Measurements from ENCODE around the gene ESF1. TPM values are rescaled to one million over a fixed set of nuclear protein-coding genes. Genes with fewer than 3 reads are reported as not detected.

The ESF1 gene
- total RNA-seq, 4 donors from 2014 or later: 4.7 to 21.9 (median 11.2) TPM

DNA sequence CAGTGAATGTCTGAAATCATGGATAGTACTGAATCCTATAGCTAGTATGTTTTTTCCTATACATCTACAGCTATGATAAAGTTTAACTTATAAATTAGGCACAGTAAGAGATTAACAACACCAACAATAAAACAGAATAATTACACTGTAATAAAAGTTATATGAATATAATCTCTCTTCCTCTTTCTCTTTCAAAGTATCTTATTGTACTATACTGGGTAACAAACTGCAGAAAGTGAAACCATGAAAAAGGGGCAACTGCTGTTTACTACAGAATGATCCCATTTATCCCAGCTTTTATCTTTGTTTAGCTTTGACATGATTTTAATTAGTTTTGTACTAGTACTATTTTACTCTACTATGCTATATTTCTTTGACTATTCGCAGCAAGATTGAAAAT is 25.8 kb downstream of the ESF1 start:
- no peak for TF ChIP-seq POLR2A (IDR thresholded peaks at IDR 0.05)
- TF ChIP-seq, protein P1, sequence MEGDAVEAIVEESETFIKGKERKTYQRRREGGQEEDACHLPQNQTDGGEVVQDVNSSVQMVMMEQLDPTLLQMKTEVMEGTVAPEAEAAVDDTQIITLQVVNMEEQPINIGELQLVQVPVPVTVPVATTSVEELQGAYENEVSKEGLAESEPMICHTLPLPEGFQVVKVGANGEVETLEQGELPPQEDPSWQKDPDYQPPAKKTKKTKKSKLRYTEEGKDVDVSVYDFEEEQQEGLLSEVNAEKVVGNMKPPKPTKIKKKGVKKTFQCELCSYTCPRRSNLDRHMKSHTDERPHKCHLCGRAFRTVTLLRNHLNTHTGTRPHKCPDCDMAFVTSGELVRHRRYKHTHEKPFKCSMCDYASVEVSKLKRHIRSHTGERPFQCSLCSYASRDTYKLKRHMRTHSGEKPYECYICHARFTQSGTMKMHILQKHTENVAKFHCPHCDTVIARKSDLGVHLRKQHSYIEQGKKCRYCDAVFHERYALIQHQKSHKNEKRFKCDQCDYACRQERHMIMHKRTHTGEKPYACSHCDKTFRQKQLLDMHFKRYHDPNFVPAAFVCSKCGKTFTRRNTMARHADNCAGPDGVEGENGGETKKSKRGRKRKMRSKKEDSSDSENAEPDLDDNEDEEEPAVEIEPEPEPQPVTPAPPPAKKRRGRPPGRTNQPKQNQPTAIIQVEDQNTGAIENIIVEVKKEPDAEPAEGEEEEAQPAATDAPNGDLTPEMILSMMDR (IDR thresholded peaks at IDR 0.05): no peak
- Histone ChIP-seq H3K4me1 (no peaks in the 10 kb centered on the region), H3K4me3 (no peak overlapping the region), H3K27me3 (no peaks in the 10 kb centered on the region), H3K27ac (no peak overlapping the region), H3K9me3 (no peaks in the 10 kb centered on the region), H3K36me3 (peaks cover 0 to 87% (median 0%) of the 10 kb centered on the region in 3 donors)
- DNase-seq: no peak
- intact Hi-C loops (cut with DNase I): no loop called here
- WGBS, 2 donors: 95 to 100% methylated on average over 1 of the region's 1 CpG

DNA sequence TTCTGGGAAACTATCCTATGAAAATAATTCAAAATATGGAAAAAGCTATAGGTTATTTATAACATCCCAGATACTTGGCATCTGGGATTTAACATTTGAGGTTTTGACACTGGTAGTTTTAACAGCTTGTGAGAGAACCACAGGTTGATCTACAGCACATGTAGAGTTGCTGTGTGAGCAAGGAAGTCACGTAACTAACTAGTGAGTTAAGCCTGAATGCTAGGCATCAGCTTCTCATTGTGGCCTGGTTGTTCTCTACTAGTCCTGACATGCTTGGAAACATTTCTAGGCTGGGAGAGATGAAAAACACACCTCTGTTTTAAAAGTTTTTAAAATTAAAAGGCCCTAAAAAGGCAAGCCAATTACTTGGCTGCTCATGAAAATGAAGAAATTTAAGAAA is 28.2 kb downstream of the ESF1 start:
- H3K27me3 ChIP-seq: no peaks in the 10 kb centered on the region
- WGBS, 2 donors: 69 to 75% methylated on average over 1 of the region's 1 CpG
- no peaks in the 10 kb centered on the region for H3K9me3 ChIP-seq
- TF ChIP-seq, protein P1 (IDR thresholded peaks at IDR 0.05): no peak
- TF ChIP-seq POLR2A (IDR thresholded peaks at IDR 0.05): no peak
- no peaks in the 10 kb centered on the region for H3K4me1 ChIP-seq
- DNase-seq: no peak
- no peak overlapping the region for H3K4me3 ChIP-seq
- peaks cover 0 to 85% (median 0%) of the 10 kb centered on the region in 3 donors for H3K36me3 ChIP-seq
- no peak overlapping the region for H3K27ac ChIP-seq
- intact Hi-C loops (cut with DNase I): no loop called here

DNA sequence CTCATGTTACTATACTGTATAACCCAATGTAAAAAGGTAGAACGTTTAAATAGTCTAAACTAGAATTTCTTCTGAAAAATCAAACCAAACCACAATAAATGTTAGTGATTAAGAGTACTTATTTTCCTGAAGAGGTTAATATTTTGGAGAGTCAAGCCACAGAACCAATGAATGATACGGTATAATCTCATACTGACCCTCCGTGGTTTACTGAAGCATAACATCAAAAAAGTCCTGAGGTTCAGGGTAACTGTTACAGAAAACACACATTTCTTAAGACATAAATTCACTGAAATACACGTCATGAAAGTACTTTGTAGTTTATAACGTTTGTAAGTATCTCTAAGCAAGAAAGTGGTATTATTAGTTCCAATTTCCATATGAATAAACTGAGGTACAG is 28.9 kb downstream of the ESF1 start:
- TF ChIP-seq, protein P1 (IDR thresholded peaks at IDR 0.05): no peak
- TF ChIP-seq POLR2A (IDR thresholded peaks at IDR 0.05): no peak
- no peaks in the 10 kb centered on the region for H3K4me1 ChIP-seq
- H3K9me3 ChIP-seq: no peaks in the 10 kb centered on the region
- H3K4me3 ChIP-seq: no peak overlapping the region
- intact Hi-C loops (cut with DNase I): no loop called here
- H3K36me3 ChIP-seq: peaks cover 0 to 88% (median 0%) of the 10 kb centered on the region in 3 donors
- no peaks in the 10 kb centered on the region for H3K27me3 ChIP-seq
- DNase-seq: no peak
- H3K27ac ChIP-seq: no peak overlapping the region
- 76 to 87% methylated on average over 5 of the region's 5 CpGs for WGBS, 2 donors

DNA sequence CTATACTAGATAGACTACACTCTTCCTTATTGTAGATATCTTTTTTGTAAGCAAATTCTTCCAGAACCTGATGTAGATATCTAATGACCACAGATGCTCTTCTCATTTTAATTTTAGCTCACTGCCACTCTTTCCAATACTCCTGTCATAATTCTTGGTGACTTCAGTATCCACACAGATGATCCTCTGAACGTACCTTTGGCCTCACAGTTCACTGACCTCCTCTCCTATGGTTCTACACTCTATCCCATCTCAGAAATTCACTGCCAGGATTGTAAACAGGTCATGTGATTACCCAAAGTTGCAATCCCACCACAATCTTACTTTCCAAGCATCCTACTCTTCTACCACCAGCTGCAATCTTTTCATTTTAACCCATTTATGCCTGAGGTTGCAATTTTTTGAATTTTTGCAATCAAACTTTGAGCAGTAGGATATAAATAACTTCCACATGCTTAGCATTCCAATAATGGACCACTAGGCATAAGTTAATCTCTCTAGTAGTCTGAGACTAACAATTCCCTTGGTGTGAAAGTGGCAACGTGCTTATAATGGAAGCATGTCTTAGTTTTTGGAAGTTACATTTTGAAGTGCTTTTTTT is 31.2 kb downstream of the ESF1 start:
- 91 to 93% methylated on average over 2 of the region's 2 CpGs for WGBS, 2 donors
- H3K27me3 ChIP-seq: no peaks in the 10 kb centered on the region
- H3K36me3 ChIP-seq: peaks cover 0 to 76% (median 0%) of the 10 kb centered on the region in 3 donors
- no peaks in the 10 kb centered on the region for H3K9me3 ChIP-seq
- no peak overlapping the region for H3K4me3 ChIP-seq
- no peaks in the 10 kb centered on the region for H3K4me1 ChIP-seq
- DNase-seq: no peak
- intact Hi-C loops (cut with DNase I): no loop called here
- H3K27ac ChIP-seq: no peak overlapping the region
- TF ChIP-seq POLR2A (IDR thresholded peaks at IDR 0.05): no peak
- TF ChIP-seq, protein P1 (IDR thresholded peaks at IDR 0.05): no peak

DNA sequence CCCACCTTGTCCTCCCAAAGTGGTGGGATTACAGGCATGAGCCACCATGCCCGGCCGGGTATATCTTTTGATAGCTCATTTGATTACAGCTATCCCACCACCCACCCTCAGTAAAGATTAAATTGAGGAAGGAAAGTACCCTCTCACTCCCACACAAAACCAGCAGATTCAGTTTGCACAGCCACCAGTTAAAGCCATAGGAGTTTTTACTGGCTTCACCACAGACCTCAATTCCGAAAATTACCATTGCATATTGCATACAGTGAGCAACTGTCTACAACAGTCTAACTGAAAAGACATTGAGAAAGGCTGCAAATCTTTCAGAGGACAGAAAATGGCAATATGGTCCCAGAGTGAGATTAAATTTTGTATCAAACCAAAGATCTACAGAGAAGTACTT is 34.9 kb downstream of the ESF1 start:
- Histone ChIP-seq H3K9me3 (no peaks in the 10 kb centered on the region), H3K4me1 (no peaks in the 10 kb centered on the region), H3K27ac (no peak overlapping the region), H3K36me3 (peaks cover 0 to 41% (median 0%) of the 10 kb centered on the region in 3 donors), H3K27me3 (no peaks in the 10 kb centered on the region), H3K4me3 (no peak overlapping the region)
- intact Hi-C loops (cut with DNase I): no loop called here
- TF ChIP-seq, protein P1 (IDR thresholded peaks at IDR 0.05): no peak
- TF ChIP-seq POLR2A (IDR thresholded peaks at IDR 0.05): no peak
- DNase-seq: no peak
- 79 to 91% methylated on average over 3 of the region's 3 CpGs for WGBS, 2 donors

Measured in esophagus squamous epithelium (tissue), 5 donors.